Pancreas (tissue), 10 donors: ENCODE data around the gene BICRA. TPM values are rescaled to one million over a fixed set of nuclear protein-coding genes. Genes with fewer than 3 reads are reported as not detected.

Experiments used
- ATAC-seq, 4 donors: fragments of 200-7000 bp; cut with Tn5 transposase; one replicate each; pipeline versions ENCODE4 v1.8.0 to v1.9.1; 2020; ENCODE audit warnings: mild to moderate bottlenecking in 4 of 4, moderate library complexity in 4 of 4
- DNase-seq, 6 donors: peaks; one replicate each; pipeline ENCODE4 v3.0.0-alpha.2; 2020
- FAIRE-seq: peaks from 2 replicates; lab custom pipeline; 2012; peaks lifted over from hg19 to GRCh38; lab: Jason Lieb, UNC
- H3K27ac ChIP-seq, 4 donors: fragments of 200-600 bp; sonication (generic); 1 replicate in 3 of 4; 2 replicates in 1 of 4; pipeline versions ENCODE4 v1.5.0 to v1.8.0; 2020
- H3K27me3 ChIP-seq, 4 donors: fragments of 200-600 bp; one replicate each; pipeline ENCODE4 v1.8.0; 2021
- H3K36me3 ChIP-seq, 3 donors: fragments of 200-600 bp; sonication (generic) in 1 of 3; one replicate each; pipeline versions ENCODE4 v1.5.0 to v1.8.0; 2020 to 2021
- H3K4me1 ChIP-seq, 3 donors: fragments of 200-600 bp; one replicate each; pipeline ENCODE4 v1.8.0; 2021
- H3K4me3 ChIP-seq, 4 donors: fragments of 200-600 bp; sonication (generic) in 2 of 4; one replicate each; pipeline versions ENCODE4 v1.5.0 to v1.8.0; 2020 to 2021
- H3K9me3 ChIP-seq, 4 donors: fragments of 200-600 bp; one replicate each; pipeline ENCODE4 v1.8.0; 2021
- WGBS, 2 donors: extraction: QIAGEN DNeasy Blood & Tissue Kit; methylation state at CpG; one replicate each; pipeline ENCODE4 v1.1.7; 2013; 5-methylcytosine and 5-hydroxymethylcytosine counted together
- intact Hi-C, 3 donors: fragments of 100-400 bp; cut with DNase I; formaldehyde crosslinking; loops; one replicate each; pipeline versions ENCODE4 v1.11.1 to v1.14.2; 2022
- polyA plus RNA-seq, 2 donors: library from polyadenylated mRNA; stranded (reverse); fragments of 200-250 nt; gene quantifications; one replicate each; pipeline ENCODE4 v1.2.3, GENCODE V29; 2013
- total RNA-seq, 6 donors: library from RNA; stranded (reverse); fragmentation: NEBNext Ultra II Directional in 4 of 6; extraction: Animal tissue kit (Norgen Biotek cat#: 25700) in 4 of 6; gene quantifications; one replicate each; pipeline versions ENCODE4 v1.2.1 to v1.2.4, GENCODE V29; 2021 to 2023
- TF ChIP-seq, protein P1 (sequence below), 4 donors: fragments of 200-600 bp; sonication (generic) in 3 of 4; IDR thresholded peaks; one replicate each; pipeline versions ENCODE4 v1.5.0 to v1.8.0; 2021; ENCODE audit warnings: antibody characterized with exemption in 4 of 4
- donor health status: healthy with polysubstance abuse.
- donor health status: DM: no; HTN: no; CAD: no; lungs with moderate emphysema.
- donor health status: DM: no; HTN: no; CAD: no.
- donor health status: control.
- donor health status: control.
- donor health status: Bipolar disorder and iron deficiency.
- donor health status: DM: yes; HTN: yes; CAD: no.
- donor health status: DM: no; HTN: no; CAD: no.
- donor health status: DM: no; HTN: no; CAD: no.
- donor health status: DM: yes; HTN: yes; CAD: no.

BICRA gene
- total and polyA plus RNA-seq, 8 donors: 2.7 to 10.4 (median 5.9) TPM

DNA sequence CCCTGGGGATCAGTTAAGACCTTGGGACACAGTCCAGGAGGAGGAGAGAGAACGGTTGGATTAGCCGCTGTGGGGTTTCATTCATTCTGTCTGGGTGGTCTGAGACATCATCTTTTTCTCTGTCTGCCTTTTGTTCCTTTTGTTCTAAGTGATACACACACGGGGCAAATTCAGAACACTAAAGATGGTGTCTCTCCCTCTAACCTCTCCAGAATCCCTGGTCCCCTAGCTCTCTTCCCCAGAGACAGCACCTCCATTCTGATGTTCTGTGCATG is 5.0 kb downstream of the BICRA start:
- DNase-seq (no peak), ATAC-seq (no peak), FAIRE-seq (no peak)
- Histone ChIP-seq H3K27me3 (no peaks in the 10 kb centered on the region), H3K9me3 (no peaks in the 10 kb centered on the region), H3K4me3 (no peak overlapping the region), H3K4me1 (peaks cover 7 to 18% (median 8%) of the 10 kb centered on the region in 3 donors), H3K27ac (no peak overlapping the region), H3K36me3 (no peaks in the 10 kb centered on the region)
- intact Hi-C loops: no loop called here
- TF ChIP-seq, protein P1, sequence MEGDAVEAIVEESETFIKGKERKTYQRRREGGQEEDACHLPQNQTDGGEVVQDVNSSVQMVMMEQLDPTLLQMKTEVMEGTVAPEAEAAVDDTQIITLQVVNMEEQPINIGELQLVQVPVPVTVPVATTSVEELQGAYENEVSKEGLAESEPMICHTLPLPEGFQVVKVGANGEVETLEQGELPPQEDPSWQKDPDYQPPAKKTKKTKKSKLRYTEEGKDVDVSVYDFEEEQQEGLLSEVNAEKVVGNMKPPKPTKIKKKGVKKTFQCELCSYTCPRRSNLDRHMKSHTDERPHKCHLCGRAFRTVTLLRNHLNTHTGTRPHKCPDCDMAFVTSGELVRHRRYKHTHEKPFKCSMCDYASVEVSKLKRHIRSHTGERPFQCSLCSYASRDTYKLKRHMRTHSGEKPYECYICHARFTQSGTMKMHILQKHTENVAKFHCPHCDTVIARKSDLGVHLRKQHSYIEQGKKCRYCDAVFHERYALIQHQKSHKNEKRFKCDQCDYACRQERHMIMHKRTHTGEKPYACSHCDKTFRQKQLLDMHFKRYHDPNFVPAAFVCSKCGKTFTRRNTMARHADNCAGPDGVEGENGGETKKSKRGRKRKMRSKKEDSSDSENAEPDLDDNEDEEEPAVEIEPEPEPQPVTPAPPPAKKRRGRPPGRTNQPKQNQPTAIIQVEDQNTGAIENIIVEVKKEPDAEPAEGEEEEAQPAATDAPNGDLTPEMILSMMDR (IDR thresholded peaks at IDR 0.05): no peak
- 45 to 63% methylated on average over 3 of the region's 3 CpGs for WGBS, 2 donors

DNA sequence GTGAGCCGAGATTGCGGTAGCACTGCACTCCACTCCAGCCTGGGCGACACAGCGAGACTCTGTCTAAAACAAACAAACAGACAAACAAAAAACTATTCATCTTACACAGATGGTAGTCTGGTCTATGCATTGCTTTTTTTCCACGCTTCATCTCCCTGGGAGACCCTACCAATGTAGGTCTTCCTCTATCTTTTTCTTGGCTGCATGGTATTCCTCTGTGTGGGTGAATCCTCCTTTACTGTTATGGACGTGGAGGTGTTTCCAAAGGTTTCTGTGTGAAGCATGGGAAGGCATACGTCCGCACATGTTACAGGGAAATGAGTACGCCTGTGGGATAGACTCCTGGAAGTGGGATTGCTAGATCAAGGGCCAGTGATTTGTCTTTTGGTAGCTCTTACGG is 5.6 kb downstream of the BICRA start:
- no peak for DNase-seq
- FAIRE-seq: no peak
- 95 to 98% methylated on average over 10 of the region's 10 CpGs for WGBS, 2 donors
- Histone ChIP-seq H3K4me3 (no peak overlapping the region), H3K9me3 (no peaks in the 10 kb centered on the region), H3K36me3 (no peaks in the 10 kb centered on the region), H3K4me1 (peaks cover 7 to 18% (median 8%) of the 10 kb centered on the region in 3 donors), H3K27ac (no peak overlapping the region), H3K27me3 (no peaks in the 10 kb centered on the region)
- TF ChIP-seq, protein P1 (IDR thresholded peaks at IDR 0.05): no peak
- no peak for ATAC-seq
- intact Hi-C loops: no loop called here

DNA sequence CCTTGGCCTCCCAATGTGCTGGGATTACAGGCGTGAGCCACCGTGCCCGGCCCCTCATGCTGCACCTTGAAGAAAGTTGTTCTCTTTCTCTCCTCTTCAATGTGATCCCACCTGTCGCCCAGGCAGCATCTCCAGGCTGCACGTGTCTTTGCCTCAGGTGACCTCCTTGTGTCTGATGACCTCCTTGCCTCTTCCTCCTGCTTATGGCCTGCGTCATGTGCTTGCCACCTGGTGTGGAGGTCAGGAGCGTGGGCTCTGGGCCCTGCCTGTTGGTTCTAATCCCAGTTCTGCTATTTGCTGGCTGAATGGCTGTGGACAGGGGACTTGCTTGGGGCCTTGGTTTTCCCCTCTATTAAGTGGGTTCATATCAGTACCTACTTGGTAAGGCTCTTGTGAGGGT is 6.3 kb downstream of the BICRA start:
- Histone ChIP-seq H3K27me3 (no peaks in the 10 kb centered on the region), H3K4me1 (peaks cover 7 to 18% (median 8%) of the 10 kb centered on the region in 3 donors), H3K36me3 (no peaks in the 10 kb centered on the region), H3K4me3 (no peak overlapping the region), H3K9me3 (no peaks in the 10 kb centered on the region), H3K27ac (no peak overlapping the region)
- intact Hi-C loops: no loop called here
- TF ChIP-seq, protein P1 (IDR thresholded peaks at IDR 0.05): no peak
- WGBS, 2 donors: 82 to 85% methylated on average over 7 of the region's 7 CpGs
- DNase-seq (no peak), FAIRE-seq (no peak), ATAC-seq (no peak)

DNA sequence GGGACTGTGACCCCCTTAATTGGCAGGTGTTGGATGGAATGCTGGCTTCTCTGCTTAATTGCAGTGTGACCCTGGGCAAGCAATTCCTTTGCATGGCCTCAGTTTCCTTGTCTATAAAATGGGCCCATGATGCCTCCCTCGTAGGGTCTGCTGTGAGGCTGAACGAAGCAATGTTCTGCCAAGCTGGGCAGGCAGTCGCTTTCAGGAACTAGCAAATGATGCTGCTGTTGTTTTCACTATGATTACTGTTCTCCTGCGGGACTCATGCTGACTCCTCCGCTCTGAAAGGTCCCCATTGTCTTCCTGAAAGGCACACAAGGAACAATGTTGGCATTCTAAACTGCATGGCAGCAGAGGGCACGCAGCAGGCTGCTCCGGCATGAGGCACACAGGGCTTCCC is 6.8 kb downstream of the BICRA start:
- Histone ChIP-seq H3K27ac (no peak overlapping the region), H3K4me3 (no peak overlapping the region), H3K36me3 (no peaks in the 10 kb centered on the region), H3K4me1 (peaks cover 4 to 14% (median 6%) of the 10 kb centered on the region in 3 donors), H3K9me3 (no peaks in the 10 kb centered on the region), H3K27me3 (no peaks in the 10 kb centered on the region)
- 88 to 94% methylated on average over 7 of the region's 7 CpGs for WGBS, 2 donors
- intact Hi-C loops: no loop called here
- ATAC-seq (no peak), DNase-seq (no peak), FAIRE-seq (no peak)
- TF ChIP-seq, protein P1 (IDR thresholded peaks at IDR 0.05): no peak

DNA sequence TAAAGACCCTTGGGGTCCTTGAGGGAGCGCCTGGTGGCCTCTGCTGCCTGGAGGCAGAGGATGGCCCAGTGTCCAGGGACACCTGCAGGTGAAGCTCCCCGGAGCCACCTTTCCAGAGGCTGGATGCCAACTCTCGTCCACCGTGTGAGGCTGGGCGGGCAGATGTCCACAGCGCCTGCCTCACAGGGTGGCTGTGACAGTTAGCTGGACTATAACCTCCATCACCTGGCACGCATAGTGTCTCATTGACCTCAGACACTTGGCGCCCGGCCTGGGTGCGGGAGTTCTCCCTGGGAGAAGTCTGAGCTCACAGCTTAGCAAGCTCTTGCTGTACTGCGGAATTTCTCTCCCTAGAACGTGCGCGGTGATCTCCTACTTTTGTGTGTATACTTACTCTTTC is 9.8 kb downstream of the BICRA start:
- no peak for FAIRE-seq
- Histone ChIP-seq H3K4me1 (peaks cover 0 to 8% (median 4%) of the 10 kb centered on the region in 3 donors), H3K27me3 (no peaks in the 10 kb centered on the region), H3K36me3 (no peaks in the 10 kb centered on the region), H3K4me3 (no peak overlapping the region), H3K9me3 (no peaks in the 10 kb centered on the region), H3K27ac (no peak overlapping the region)
- peak in 4 of 6 donors; percentile 27 to 60 (median 45) for DNase-seq
- intact Hi-C loops: no loop called here
- TF ChIP-seq, protein P1 (IDR thresholded peaks at IDR 0.05): no peak
- peak; percentile 43 to 73 (median 62) for ATAC-seq
- 32 to 33% methylated on average over 14 of the region's 14 CpGs for WGBS, 2 donors
